ENCODE results near the gene GALNT12. TPM values are rescaled to one million over a fixed set of nuclear protein-coding genes. Genes with fewer than 3 reads are reported as not detected.

The GALNT12 gene
- polyA plus RNA-seq, 1 donor: 9.2 TPM

GRCh38 chr9:98832768-98833089 is 25.3 kb downstream of the GALNT12 start:
- DNase-seq: no peak

- no peak for DNase-seq
These were observed 25.9 kb downstream of the GALNT12 start for GRCh38 chr9:98833090-98833956.

GRCh38 chr9:98834386-98834785 is 26.9 kb downstream of the GALNT12 start:
- no peak for DNase-seq

- DNase-seq: no peak
These were observed 28.7 kb downstream of the GALNT12 start for GRCh38 chr9:98836206-98836605.

- DNase-seq: no peak
These were observed 30.0 kb downstream of the GALNT12 start for GRCh38 chr9:98837516-98837915.

- DNase-seq: no peak
These were observed 30.8 kb downstream of the GALNT12 start for GRCh38 chr9:98838155-98838867.

GRCh38 chr9:98838868-98839565 is 31.5 kb downstream of the GALNT12 start:
- no peak for DNase-seq

GRCh38 chr9:98839724-98840123 is 32.3 kb downstream of the GALNT12 start:
- DNase-seq: no peak

- no peak for DNase-seq
These were observed 35.0 kb downstream of the GALNT12 start for GRCh38 chr9:98842510-98842909.

- DNase-seq: no peak
These were observed 38.6 kb downstream of the GALNT12 start for GRCh38 chr9:98846081-98846480.

GRCh38 chr9:98846879-98847278 is 39.4 kb downstream of the GALNT12 start:
- DNase-seq: no peak

GRCh38 chr9:98848450-98849149 is 41.1 kb downstream of the GALNT12 start:
- DNase-seq: peak; percentile 81

- DNase-seq: no peak
These were observed 42.1 kb downstream of the GALNT12 start for GRCh38 chr9:98849563-98849962.

GRCh38 chr9:98850851-98851729 is 43.6 kb downstream of the GALNT12 start:
- no peak for DNase-seq

GRCh38 chr9:98851730-98852459 is 44.4 kb downstream of the GALNT12 start:
- DNase-seq: no peak

GRCh38 chr9:98852460-98852734 is 44.9 kb downstream of the GALNT12 start:
- no peak for DNase-seq

- DNase-seq: no peak
These were observed 45.5 kb downstream of the GALNT12 start for GRCh38 chr9:98852961-98853360.

- no peak for DNase-seq
These were observed 46.8 kb downstream of the GALNT12 start for GRCh38 chr9:98854266-98854665.

GRCh38 chr9:98855592-98855991 is 48.1 kb downstream of the GALNT12 start:
- DNase-seq: no peak

GRCh38 chr9:98856982-98857381 is 49.5 kb downstream of the GALNT12 start:
- no peak for DNase-seq

GRCh38 chr9:98859941-98860340 is 52.5 kb downstream of the GALNT12 start:
- no peak for DNase-seq

All from left kidney (tissue), 2 donors.